Peyer's patch (tissue), 4 donors: ENCODE measurements around the gene ZNF81. TPM values are rescaled to one million over a fixed set of nuclear protein-coding genes. Genes with fewer than 3 reads are reported as not detected.

Source experiments
- total RNA-seq, 4 donors: library from RNA; depleted of rRNA; stranded (reverse); fragments of >200 nt; gene quantifications; one replicate each; pipeline ENCODE4 v1.1.0, GENCODE V29; 2016

The ZNF81 gene
- total RNA-seq, 4 donors from 2014 or later: 8.3 to 13.9 (median 10.6) TPM

Other genes starting within 250 kb of the ZNF81 start
- under 1 TPM in 1 of 4 donors, not detected in 3; 0.67 TPM for gene SYN1, start 217.0 kb upstream of the ZNF81 start, total RNA-seq
- gene CFP, start 207.0 kb upstream of the ZNF81 start, total RNA-seq: 1 to 10 TPM; 1.1 to 7.4 (median 4.4) TPM
- gene ELK1, start 186.3 kb upstream of the ZNF81 start, total RNA-seq: 10 to 100 TPM; 14.9 to 18.2 (median 16.1) TPM
- 100 to 1,000 TPM in 1 of 4 donors, 10 to 100 TPM in 3; 40.5 to 148 (median 77.5) TPM for gene UXT, start 177.7 kb upstream of the ZNF81 start, total RNA-seq
- gene ZNF182, start 167.1 kb downstream of the ZNF81 start, total RNA-seq: 10 to 100 TPM in 1 of 4 donors, 1 to 10 TPM in 3; 2.5 to 10.7 (median 6.6) TPM
- gene SPACA5, start 170.1 kb downstream of the ZNF81 start, total RNA-seq: not detected
- 10 to 100 TPM in 1 of 4 donors, 1 to 10 TPM in 3; 2.3 to 20.6 (median 7.1) TPM for gene ZNF630, start 234.7 kb downstream of the ZNF81 start, total RNA-seq